Epithelial cell of proximal tubule (primary cell): ENCODE data around the gene GPR183. TPM values are rescaled to one million over a fixed set of nuclear protein-coding genes. Genes with fewer than 3 reads are reported as not detected.

Experiments used
- DNase-seq: peaks from one replicate; pipeline ENCODE4 v3.0.0-alpha.2; 2011; ENCODE audit warnings: low read depth
- H3K4me3 ChIP-seq: 2 replicates; pipeline ENCODE4 v1.5.1; 2011; ENCODE audit warnings: low read depth, mild to moderate bottlenecking, low read length
- CTCF ChIP-seq: conservative IDR thresholded peaks from 2 replicates; pipeline ENCODE4 v1.5.1; 2012; ENCODE audit warnings: low read depth, mild to moderate bottlenecking, low read length
- total RNA-seq: library from RNA; depleted of rRNA; stranded (reverse); fragments of >200 nt; gene quantifications from 2 replicates; pipeline ENCODE4 v1.2.3, GENCODE V29; 2015

Gene GPR183
- total RNA-seq, 1 donor from 2014 or later: 0.17 TPM

GRCh38 chr13:99330942-99331341, 23.7 kb upstream of the GPR183 start:
- TF ChIP-seq CTCF: no peak
- no peak for DNase-seq
- H3K4me3 ChIP-seq: no peak overlapping the region

- DNase-seq: no peak
- no peak for TF ChIP-seq CTCF
- no peak overlapping the region for H3K4me3 ChIP-seq
Observed at GRCh38 chr13:99329477-99329876, 22.3 kb upstream of the GPR183 start.

- DNase-seq: no peak
- H3K4me3 ChIP-seq: no peak overlapping the region
- no peak for TF ChIP-seq CTCF
Observed at GRCh38 chr13:99327761-99328160, 20.6 kb upstream of the GPR183 start.

- no peak for TF ChIP-seq CTCF
Observed at GRCh38 chr13:99327126-99327525, 19.9 kb upstream of the GPR183 start.

GRCh38 chr13:99326012-99326411, 18.8 kb upstream of the GPR183 start:
- DNase-seq: no peak
- no peak overlapping the region for H3K4me3 ChIP-seq
- no peak for TF ChIP-seq CTCF

More at GRCh38 chr13:99327126-99327525, 19.9 kb upstream of the GPR183 start:
- no peak overlapping the region for H3K4me3 ChIP-seq
- no peak for DNase-seq

GRCh38 chr13:99323488-99323887, 16.3 kb upstream of the GPR183 start:
- TF ChIP-seq CTCF: no peak
- no peak overlapping the region for H3K4me3 ChIP-seq
- no peak for DNase-seq

- H3K4me3 ChIP-seq: no peak overlapping the region
- no peak for DNase-seq
- TF ChIP-seq CTCF: no peak
Observed at GRCh38 chr13:99322297-99323103, 15.3 kb upstream of the GPR183 start.
